HEK293T (cell line): ENCODE measurements around the gene HASPIN.

Source experiments
- ELF4 ChIP-seq: fragments of 450-650 bp; IDR thresholded peaks from 2 replicates; pipeline ENCODE4 v1.6.1; 2017; ENCODE audit warnings: antibody characterized with exemption
- LEF1 ChIP-seq: fragments of 450-650 bp; IDR thresholded peaks from 2 replicates; pipeline ENCODE4 v1.6.1; 2017; ENCODE audit warnings: mild to moderate bottlenecking, borderline replicate concordance

- TF ChIP-seq ELF4 (no peak), LEF1 (no peak)
Measured at GRCh38 chr17:3730881-3731429, 7.3 kb downstream of the HASPIN start.
